Glutamatergic neuron (in vitro differentiated cells): ENCODE measurements around the gene ALDH1A2. TPM values are rescaled to one million over a fixed set of nuclear protein-coding genes. Genes with fewer than 3 reads are reported as not detected.

Source experiments
- DNase-seq: peaks from one replicate; pipeline ENCODE4 v3.0.0; 2022
- H3K27ac Mint-ChIP-seq: one replicate; pipeline ENCODE4 v1.8.0; 2020; ENCODE audit warnings: mild to moderate bottlenecking, mixed read lengths, inconsistent platforms; ENCODE audit not compliant: unreplicated experiment
- H3K27me3 Mint-ChIP-seq: one replicate; pipeline ENCODE4 v1.8.0; 2020; ENCODE audit warnings: mild to moderate bottlenecking, moderate library complexity, mixed read lengths, inconsistent platforms; ENCODE audit not compliant: unreplicated experiment
- H3K36me3 Mint-ChIP-seq: one replicate; pipeline ENCODE4 v1.8.0; 2020; ENCODE audit warnings: mild to moderate bottlenecking, mixed read lengths, inconsistent platforms; ENCODE audit not compliant: unreplicated experiment
- H3K4me1 Mint-ChIP-seq: one replicate; pipeline ENCODE4 v1.8.0; 2020; ENCODE audit warnings: mild to moderate bottlenecking, low read depth, mixed read lengths, inconsistent platforms; ENCODE audit not compliant: unreplicated experiment
- H3K4me3 Mint-ChIP-seq: one replicate; pipeline ENCODE4 v1.8.0; 2020; ENCODE audit warnings: mild to moderate bottlenecking, mixed read lengths, inconsistent platforms; ENCODE audit not compliant: unreplicated experiment
- H3K9me3 Mint-ChIP-seq: one replicate; pipeline ENCODE4 v1.8.0; 2020; ENCODE audit warnings: mild to moderate bottlenecking, moderate library complexity, mixed read lengths, inconsistent platforms; ENCODE audit not compliant: unreplicated experiment
- CTCF ChIP-seq: fragments of 200-600 bp; sonication (generic); IDR thresholded peaks from one replicate; pipeline ENCODE4 v1.5.0; 2021; ENCODE audit not compliant: partially characterized antibody, unreplicated experiment
- total RNA-seq: library from RNA; stranded (reverse); fragmentation: NEBNext Ultra II Directional; extraction: Animal tissue kit (Norgen Biotek cat#: 25700); gene quantifications from one replicate; pipeline ENCODE4 v1.2.1, GENCODE V29; 2021; ENCODE audit not compliant: unreplicated experiment

Gene ALDH1A2
- total RNA-seq, 1 donor from 2014 or later: not detected

- no peaks in the 10 kb centered on the region for H3K36me3 Mint-ChIP-seq
- TF ChIP-seq CTCF: no peak
- peaks cover 1% of the 10 kb centered on the region for H3K9me3 Mint-ChIP-seq
- no peak for DNase-seq
- H3K27me3 Mint-ChIP-seq: peaks cover 3% of the 10 kb centered on the region
- no peaks in the 10 kb centered on the region for H3K4me1 Mint-ChIP-seq
- H3K27ac Mint-ChIP-seq: no peak overlapping the region
- H3K4me3 Mint-ChIP-seq: no peak overlapping the region
Measured at GRCh38 chr15:57911247-57911646, 154.3 kb downstream of the ALDH1A2 start.

- Mint-ChIP-seq H3K27ac (no peak overlapping the region), H3K4me3 (no peak overlapping the region), H3K27me3 (peaks cover 3% of the 10 kb centered on the region), H3K4me1 (no peaks in the 10 kb centered on the region), H3K9me3 (peaks cover 1% of the 10 kb centered on the region), H3K36me3 (no peaks in the 10 kb centered on the region)
- no peak for DNase-seq
- no peak for TF ChIP-seq CTCF
Measured at GRCh38 chr15:57910672-57911071, 154.8 kb downstream of the ALDH1A2 start.

GRCh38 chr15:57909388-57909787 is 156.1 kb downstream of the ALDH1A2 start:
- Mint-ChIP-seq H3K36me3 (no peaks in the 10 kb centered on the region), H3K27ac (no peak overlapping the region), H3K9me3 (peaks cover 1% of the 10 kb centered on the region), H3K4me1 (no peaks in the 10 kb centered on the region), H3K4me3 (no peak overlapping the region), H3K27me3 (peaks cover 3% of the 10 kb centered on the region)
- DNase-seq: no peak
- no peak for TF ChIP-seq CTCF

GRCh38 chr15:57903626-57904025 is 161.9 kb downstream of the ALDH1A2 start:
- Mint-ChIP-seq H3K4me3 (no peak overlapping the region), H3K27ac (no peak overlapping the region), H3K36me3 (peaks cover 5% of the 10 kb centered on the region), H3K27me3 (peaks cover 4% of the 10 kb centered on the region), H3K9me3 (peaks cover 1% of the 10 kb centered on the region), H3K4me1 (no peaks in the 10 kb centered on the region)
- TF ChIP-seq CTCF: no peak
- DNase-seq: no peak

Other genes with a start within 250 kb of the ALDH1A2 start
- gene AQP9, start 72.7 kb upstream of the ALDH1A2 start, total RNA-seq: not detected